IPS DF 4.7 (cell line): ENCODE measurements around the gene ATCAY.
"Not testable (repeated sequence)": the region's sequence is repeated elsewhere in the genome, so short reads cannot be mapped to it uniquely, and the experiment has no call there.

Experiments
- DNase-seq: peaks from one replicate; pipeline ENCODE4 v3.0.0-alpha.2; 2013; ENCODE audit warnings: low spot score; ENCODE audit errors: extremely low read depth

ATCAY gene

GRCh38 chr19:3855320-3855719 is 25.2 kb upstream of the ATCAY start:
- DNase-seq = no peak

- no peak for DNase-seq
These were observed 23.0 kb upstream of the ATCAY start for GRCh38 chr19:3857449-3858003.

GRCh38 chr19:3860499-3860898 is 20.0 kb upstream of the ATCAY start:
- DNase-seq = no peak

GRCh38 chr19:3862826-3863500 is 17.5 kb upstream of the ATCAY start:
- no peak for DNase-seq

GRCh38 chr19:3863648-3864047 is 16.8 kb upstream of the ATCAY start:
- DNase-seq = no peak

GRCh38 chr19:3866910-3867638 is 13.4 kb upstream of the ATCAY start:
- DNase-seq = no peak

- no peak for DNase-seq
These were observed 12.3 kb upstream of the ATCAY start for GRCh38 chr19:3867971-3868769.

- DNase-seq = no peak
These were observed 11.6 kb upstream of the ATCAY start, which contains the start of gene ZFR2 for GRCh38 chr19:3868770-3869456. Gene ZFR2, minus strand, starts transcription at chr19:3869038. Its CDS starts 21 bp downstream, at chr19:3869017.

GRCh38 chr19:3873151-3873550 is 7.3 kb upstream of the ATCAY start:
- DNase-seq = no peak

GRCh38 chr19:3874695-3875094 is 5.8 kb upstream of the ATCAY start:
- DNase-seq = not testable (repeated sequence)

GRCh38 chr19:3879656-3880055 is 829 bp upstream of the ATCAY start:
- no peak for DNase-seq

- DNase-seq = no peak
These were observed 971 bp downstream of the ATCAY start for GRCh38 chr19:3881272-3882040.

GRCh38 chr19:3882041-3882384 is 1.5 kb downstream of the ATCAY start:
- no peak for DNase-seq

- no peak for DNase-seq
These were observed 10.1 kb downstream of the ATCAY start for GRCh38 chr19:3890591-3890990.

GRCh38 chr19:3893509-3894179 is 13.2 kb downstream of the ATCAY start:
- DNase-seq = no peak

GRCh38 chr19:3894959-3895358 is 14.5 kb downstream of the ATCAY start:
- not testable (repeated sequence) for DNase-seq

GRCh38 chr19:3895788-3896187 is 15.3 kb downstream of the ATCAY start:
- no peak for DNase-seq

GRCh38 chr19:3897936-3898335 is 17.5 kb downstream of the ATCAY start:
- no peak for DNase-seq

GRCh38 chr19:3898426-3898825 is 17.9 kb downstream of the ATCAY start:
- DNase-seq = no peak
